ENCODE data around the gene MINDY4.

The MINDY4 gene

GRCh38 chr7:30744075-30744417 is 27.2 kb upstream of the MINDY4 start:
- no peak overlapping the region for H3K9ac ChIP-seq (ENCODE audit: low read length)
- no peaks in the 10 kb centered on the region for H3K36me3 ChIP-seq (ENCODE audit: control insufficient read depth, low read depth, low read length)
- no peaks in the 10 kb centered on the region for H3K9me3 ChIP-seq (ENCODE audit: control insufficient read depth, low read depth, low read length)
- H3K4me3 ChIP-seq (ENCODE audit: low read length) = no peak overlapping the region
- H3K27ac ChIP-seq (ENCODE audit: low read length) = no peak overlapping the region
- H3K4me1 ChIP-seq (ENCODE audit: control insufficient read depth, low read depth, low read length) = peaks cover 2% of the 10 kb centered on the region
- H3K27me3 ChIP-seq (ENCODE audit: control insufficient read depth, insufficient read depth, low read length) = no peaks in the 10 kb centered on the region

- H3K9ac ChIP-seq (ENCODE audit: low read length) = no peak overlapping the region
- no peaks in the 10 kb centered on the region for H3K27me3 ChIP-seq (ENCODE audit: control insufficient read depth, insufficient read depth, low read length)
- H3K27ac ChIP-seq (ENCODE audit: low read length) = no peak overlapping the region
- no peaks in the 10 kb centered on the region for H3K4me1 ChIP-seq (ENCODE audit: control insufficient read depth, low read depth, low read length)
- no peaks in the 10 kb centered on the region for H3K36me3 ChIP-seq (ENCODE audit: control insufficient read depth, low read depth, low read length)
- H3K9me3 ChIP-seq (ENCODE audit: control insufficient read depth, low read depth, low read length) = no peaks in the 10 kb centered on the region
- H3K4me3 ChIP-seq (ENCODE audit: low read length) = no peak overlapping the region
Measured at GRCh38 chr7:30745261-30745941, 25.8 kb upstream of the MINDY4 start.

- no peaks in the 10 kb centered on the region for H3K36me3 ChIP-seq (ENCODE audit: control insufficient read depth, low read depth, low read length)
- no peak overlapping the region for H3K4me3 ChIP-seq (ENCODE audit: low read length)
- H3K9ac ChIP-seq (ENCODE audit: low read length) = no peak overlapping the region
- H3K27me3 ChIP-seq (ENCODE audit: control insufficient read depth, insufficient read depth, low read length) = no peaks in the 10 kb centered on the region
- no peaks in the 10 kb centered on the region for H3K4me1 ChIP-seq (ENCODE audit: control insufficient read depth, low read depth, low read length)
- H3K27ac ChIP-seq (ENCODE audit: low read length) = no peak overlapping the region
- H3K9me3 ChIP-seq (ENCODE audit: control insufficient read depth, low read depth, low read length) = no peaks in the 10 kb centered on the region
Measured at GRCh38 chr7:30750010-30750409, 21.2 kb upstream of the MINDY4 start.

GRCh38 chr7:30750683-30751650 is 20.2 kb upstream of the MINDY4 start:
- no peaks in the 10 kb centered on the region for H3K9me3 ChIP-seq (ENCODE audit: control insufficient read depth, low read depth, low read length)
- H3K36me3 ChIP-seq (ENCODE audit: control insufficient read depth, low read depth, low read length) = no peaks in the 10 kb centered on the region
- H3K4me3 ChIP-seq (ENCODE audit: low read length) = no peak overlapping the region
- no peaks in the 10 kb centered on the region for H3K4me1 ChIP-seq (ENCODE audit: control insufficient read depth, low read depth, low read length)
- H3K27ac ChIP-seq (ENCODE audit: low read length) = no peak overlapping the region
- H3K9ac ChIP-seq (ENCODE audit: low read length) = no peak overlapping the region
- no peaks in the 10 kb centered on the region for H3K27me3 ChIP-seq (ENCODE audit: control insufficient read depth, insufficient read depth, low read length)

GRCh38 chr7:30751696-30752273 is 19.4 kb upstream of the MINDY4 start, which contains the start of gene INMT:
Gene INMT (plus strand): TSS chr7:30752135. CDS start chr7:30752151, 16 bp downstream.
- Histone ChIP-seq H3K9me3 (ENCODE audit: control insufficient read depth, low read depth, low read length) (no peaks in the 10 kb centered on the region), H3K4me3 (ENCODE audit: low read length) (no peak within 1 kb of the TSS), H3K4me1 (ENCODE audit: control insufficient read depth, low read depth, low read length) (no peaks in the 10 kb centered on the region), H3K27ac (ENCODE audit: low read length) (no peak within 1 kb of the TSS), H3K36me3 (ENCODE audit: control insufficient read depth, low read depth, low read length) (no peaks in the 10 kb centered on the region), H3K27me3 (ENCODE audit: control insufficient read depth, insufficient read depth, low read length) (no peaks in the 10 kb centered on the region), H3K9ac (ENCODE audit: low read length) (no peak within 1 kb of the TSS)

- no peaks in the 10 kb centered on the region for H3K4me1 ChIP-seq (ENCODE audit: control insufficient read depth, low read depth, low read length)
- no peak overlapping the region for H3K9ac ChIP-seq (ENCODE audit: low read length)
Measured at GRCh38 chr7:30752484-30752883, 18.7 kb upstream of the MINDY4 start.

GRCh38 chr7:30752979-30753378 is 18.2 kb upstream of the MINDY4 start:
- Histone ChIP-seq H3K27me3 (ENCODE audit: control insufficient read depth, insufficient read depth, low read length) (no peaks in the 10 kb centered on the region), H3K9ac (ENCODE audit: low read length) (no peak overlapping the region)

More at GRCh38 chr7:30752484-30752883, 18.7 kb upstream of the MINDY4 start:
- Histone ChIP-seq H3K4me3 (ENCODE audit: low read length) (no peak overlapping the region), H3K9me3 (ENCODE audit: control insufficient read depth, low read depth, low read length) (no peaks in the 10 kb centered on the region), H3K36me3 (ENCODE audit: control insufficient read depth, low read depth, low read length) (no peaks in the 10 kb centered on the region), H3K27ac (ENCODE audit: low read length) (no peak overlapping the region), H3K27me3 (ENCODE audit: control insufficient read depth, insufficient read depth, low read length) (no peaks in the 10 kb centered on the region)

GRCh38 chr7:30754315-30754877 is 16.8 kb upstream of the MINDY4 start:
- Histone ChIP-seq H3K27me3 (ENCODE audit: control insufficient read depth, insufficient read depth, low read length) (no peaks in the 10 kb centered on the region), H3K4me1 (ENCODE audit: control insufficient read depth, low read depth, low read length) (no peaks in the 10 kb centered on the region), H3K36me3 (ENCODE audit: control insufficient read depth, low read depth, low read length) (no peaks in the 10 kb centered on the region), H3K4me3 (ENCODE audit: low read length) (no peak overlapping the region), H3K9me3 (ENCODE audit: control insufficient read depth, low read depth, low read length) (no peaks in the 10 kb centered on the region), H3K27ac (ENCODE audit: low read length) (no peak overlapping the region), H3K9ac (ENCODE audit: low read length) (no peak overlapping the region)

More at GRCh38 chr7:30752979-30753378, 18.2 kb upstream of the MINDY4 start:
- no peaks in the 10 kb centered on the region for H3K9me3 ChIP-seq (ENCODE audit: control insufficient read depth, low read depth, low read length)
- no peaks in the 10 kb centered on the region for H3K36me3 ChIP-seq (ENCODE audit: control insufficient read depth, low read depth, low read length)
- no peak overlapping the region for H3K4me3 ChIP-seq (ENCODE audit: low read length)
- no peaks in the 10 kb centered on the region for H3K4me1 ChIP-seq (ENCODE audit: control insufficient read depth, low read depth, low read length)
- no peak overlapping the region for H3K27ac ChIP-seq (ENCODE audit: low read length)

- Histone ChIP-seq H3K36me3 (ENCODE audit: control insufficient read depth, low read depth, low read length) (no peaks in the 10 kb centered on the region), H3K27me3 (ENCODE audit: control insufficient read depth, insufficient read depth, low read length) (no peaks in the 10 kb centered on the region), H3K4me1 (ENCODE audit: control insufficient read depth, low read depth, low read length) (no peaks in the 10 kb centered on the region), H3K4me3 (ENCODE audit: low read length) (no peak overlapping the region), H3K9ac (ENCODE audit: low read length) (no peak overlapping the region), H3K9me3 (ENCODE audit: control insufficient read depth, low read depth, low read length) (no peaks in the 10 kb centered on the region), H3K27ac (ENCODE audit: low read length) (no peak overlapping the region)
Measured at GRCh38 chr7:30755384-30756154, 15.6 kb upstream of the MINDY4 start.

GRCh38 chr7:30757342-30757692 is 13.9 kb upstream of the MINDY4 start:
- no peak overlapping the region for H3K9ac ChIP-seq (ENCODE audit: low read length)
- no peaks in the 10 kb centered on the region for H3K27me3 ChIP-seq (ENCODE audit: control insufficient read depth, insufficient read depth, low read length)
- H3K4me1 ChIP-seq (ENCODE audit: control insufficient read depth, low read depth, low read length) = no peaks in the 10 kb centered on the region

More at GRCh38 chr7:30757342-30757692, 13.9 kb upstream of the MINDY4 start:
- H3K9me3 ChIP-seq (ENCODE audit: control insufficient read depth, low read depth, low read length) = no peaks in the 10 kb centered on the region
- no peaks in the 10 kb centered on the region for H3K36me3 ChIP-seq (ENCODE audit: control insufficient read depth, low read depth, low read length)
- no peak overlapping the region for H3K4me3 ChIP-seq (ENCODE audit: low read length)
- no peak overlapping the region for H3K27ac ChIP-seq (ENCODE audit: low read length)

Measured in iPS-18a (cell line).